OCI-LY1 (cell line): ENCODE results near the gene ADAMTS15.

Experiments
- CTCF ChIP-seq: fragments of 200-600 bp; sonication (generic), shearing (Covaris generic); IDR thresholded peaks from 2 replicates; pipeline ENCODE4 v1.5.1; 2017; ENCODE audit warnings: mild to moderate bottlenecking, antibody characterized with exemption, low read length, moderate library complexity, mixed read lengths
- EZH2 ChIP-seq: fragments of 200-600 bp; sonication (generic), shearing (Covaris generic); IDR thresholded peaks from 2 replicates; pipeline ENCODE4 v1.8.0; 2017; ENCODE audit warnings: borderline replicate concordance, mixed run types, mild to moderate bottlenecking, antibody characterized with exemption, low read length, moderate library complexity, mixed read lengths

GRCh38 chr11:130476922-130477491, 28.6 kb downstream of the ADAMTS15 start:
- no peak for TF ChIP-seq CTCF
- no peak for TF ChIP-seq EZH2
